Measurements from ENCODE around the gene SF3B2. TPM values are rescaled to one million over a fixed set of nuclear protein-coding genes. Genes with fewer than 3 reads are reported as not detected.

Gene SF3B2
- total RNA-seq, 5 donors from 2014 or later (not counting 1 experiment from before 2014, with no cell fraction given) = 189 to 264 (median 224) TPM

DNA sequence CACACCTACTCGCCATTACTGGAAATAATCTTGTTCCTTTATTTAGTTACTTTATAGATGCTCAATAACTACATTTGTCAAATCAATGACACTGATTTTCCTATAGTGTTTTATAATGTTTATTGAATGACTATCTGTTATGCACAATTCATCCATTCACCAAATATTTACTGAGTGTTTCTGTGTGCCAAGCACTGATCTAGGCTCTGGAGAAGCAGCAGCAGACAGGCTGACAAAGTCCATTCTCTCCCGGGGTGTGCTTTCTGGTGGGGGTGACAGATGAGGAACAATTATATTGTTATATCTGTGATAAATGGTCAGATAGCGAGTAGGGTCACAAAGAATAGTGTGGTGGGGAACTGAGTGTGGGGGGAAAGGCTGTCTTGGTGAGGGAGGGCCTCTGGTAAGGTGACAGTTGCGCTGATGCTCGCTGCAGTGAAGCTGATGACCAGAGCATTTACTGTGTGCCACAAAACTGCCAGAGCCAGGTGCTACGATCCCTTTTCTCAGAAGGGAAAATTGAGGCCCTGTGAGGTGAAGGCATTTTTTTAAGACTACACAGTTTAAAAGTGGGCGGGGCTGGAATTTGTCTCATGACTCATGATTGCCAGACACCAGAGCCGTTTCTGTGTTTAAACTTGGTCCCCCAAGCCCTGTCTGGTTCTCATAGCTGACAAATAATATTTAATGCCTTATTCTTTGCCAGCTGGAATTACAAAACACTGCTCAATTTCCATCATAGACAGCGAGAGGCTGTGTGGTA is 28.1 kb downstream of the SF3B2 start:
- H3K9me3 ChIP-seq = no peaks in the 10 kb centered on the region
- Mint-ChIP-seq H3K4me3 (peak overlapping the region; percentile 83 to 90 (median 85)), H3K9me3 (no peaks in the 10 kb centered on the region), H3K4me1 (peaks cover 93 to 95% (median 94%) of the 10 kb centered on the region in 3 donors), H3K27me3 (no peaks in the 10 kb centered on the region), H3K36me3 (peaks cover 28% of the 10 kb centered on the region), H3K27ac (peak overlapping the region; percentile 95 to 100)
- peaks cover 7 to 16% of the 10 kb centered on the region in 2 donors for H3K36me3 ChIP-seq (ENCODE audit: control insufficient read depth in 2 of 2, extremely low read depth in 1 of 2, insufficient read depth in 1 of 2, low read length in 1 of 2)
- POLR2A ChIA-PET = interaction anchor here (0.6 to 0.8 kb wide), 3 partner anchors 10 to 580 kb away, joined by 3 to 5 read pairs (median 3); no protein-coding TSS in a partner anchor
- no peaks in the 10 kb centered on the region for H3K27me3 ChIP-seq (replicated peaks in 1 of 2; ENCODE audit: control insufficient read depth in 2 of 2, extremely low read depth in 1 of 2, insufficient read depth in 2 of 2, low read length in 1 of 2)
- 19% methylated on average over 5 of the region's 9 CpGs for WGBS (ENCODE audit: insufficient coverage)
- ATAC-seq (replicated peaks in 1 of 4) (peak; percentile 20 to 58 (median 56)), DNase-seq (peak in 31 of 35 experiments; percentile 20 to 79 (median 53))
- peak overlapping the region; percentile 82 for H3K27ac ChIP-seq (ENCODE audit: low read length)
- peaks cover 54 to 70% of the 10 kb centered on the region in 2 experiments for H3K4me1 ChIP-seq (ENCODE audit: control insufficient read depth in 1 of 2, extremely low read depth in 1 of 2, insufficient read depth in 2 of 2, low read length in 2 of 2)
- CTCF ChIA-PET = interaction anchor here (0.6 to 3.0 kb wide), 8 partner anchors 10 to 115 kb away, joined by 3 to 36 read pairs (median 5); partner anchors contain the start of gene PACS1 (in 1 of the 2)
- H3K4me3 ChIP-seq (ENCODE audit: control insufficient read depth in 1 of 2, extremely low read depth in 1 of 2, low read length in 1 of 2) = no peak overlapping the region

DNA sequence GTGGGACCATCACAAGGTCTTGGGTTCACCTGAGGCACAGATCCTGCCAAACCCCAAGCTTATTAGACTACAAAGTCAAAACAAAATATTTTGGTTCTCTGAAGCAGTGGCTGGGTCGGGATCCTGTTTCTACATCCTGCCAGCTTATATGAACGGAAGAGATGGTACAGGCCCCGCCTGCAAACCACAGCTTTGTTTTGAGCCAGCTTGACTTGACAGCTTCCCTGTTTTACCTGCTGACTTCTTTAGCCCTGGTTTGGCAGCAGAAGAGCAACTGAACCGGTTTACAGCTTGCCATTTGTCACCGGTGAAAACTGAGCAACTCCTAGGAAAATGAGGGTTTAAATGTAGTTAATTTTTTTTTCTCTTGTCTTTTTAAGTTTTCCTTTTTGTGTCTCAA is 29.3 kb downstream of the SF3B2 start:
- peak overlapping the region; percentile 82 for H3K27ac ChIP-seq (ENCODE audit: low read length)
- H3K27me3 ChIP-seq (replicated peaks in 1 of 2; ENCODE audit: control insufficient read depth in 2 of 2, extremely low read depth in 1 of 2, insufficient read depth in 2 of 2, low read length in 1 of 2) = no peaks in the 10 kb centered on the region
- Mint-ChIP-seq H3K4me3 (peak overlapping the region; percentile 83 to 90 (median 85)), H3K36me3 (peaks cover 23% of the 10 kb centered on the region), H3K4me1 (peaks cover 90 to 94% (median 92%) of the 10 kb centered on the region in 3 donors), H3K27ac (peak overlapping the region; percentile 95 to 100), H3K27me3 (no peaks in the 10 kb centered on the region), H3K9me3 (no peaks in the 10 kb centered on the region)
- ChIA-PET POLR2A (interaction anchor here (0.5 to 1.3 kb wide), 9 partner anchors 10 to 700 kb away, joined by 3 to 12 read pairs (median 3); no protein-coding TSS in a partner anchor), CTCF (interaction anchor here (0.5 to 3.0 kb wide), 14 partner anchors 8 to 312 kb away, joined by 3 to 36 read pairs (median 5); partner anchors contain the start of gene PACS1 (in 1 of the 2))
- H3K4me1 ChIP-seq (ENCODE audit: control insufficient read depth in 1 of 2, extremely low read depth in 1 of 2, insufficient read depth in 2 of 2, low read length in 2 of 2) = peaks cover 58 to 68% of the 10 kb centered on the region in 2 experiments
- no peaks in the 10 kb centered on the region for H3K9me3 ChIP-seq
- peak; percentile 92 to 98 (median 94) for ATAC-seq (replicated peaks in 1 of 4)
- DNase-seq = peak; percentile 52 to 91 (median 83)
- H3K4me3 ChIP-seq (ENCODE audit: control insufficient read depth in 1 of 2, extremely low read depth in 1 of 2, low read length in 1 of 2) = peak overlapping the region in 1 of 2 donors; percentile 26
- 0% methylated on average over 3 of the region's 5 CpGs for WGBS (ENCODE audit: insufficient coverage)
- H3K36me3 ChIP-seq (ENCODE audit: control insufficient read depth in 2 of 2, extremely low read depth in 1 of 2, insufficient read depth in 1 of 2, low read length in 1 of 2) = peaks cover 2 to 10% of the 10 kb centered on the region in 2 donors

DNA sequence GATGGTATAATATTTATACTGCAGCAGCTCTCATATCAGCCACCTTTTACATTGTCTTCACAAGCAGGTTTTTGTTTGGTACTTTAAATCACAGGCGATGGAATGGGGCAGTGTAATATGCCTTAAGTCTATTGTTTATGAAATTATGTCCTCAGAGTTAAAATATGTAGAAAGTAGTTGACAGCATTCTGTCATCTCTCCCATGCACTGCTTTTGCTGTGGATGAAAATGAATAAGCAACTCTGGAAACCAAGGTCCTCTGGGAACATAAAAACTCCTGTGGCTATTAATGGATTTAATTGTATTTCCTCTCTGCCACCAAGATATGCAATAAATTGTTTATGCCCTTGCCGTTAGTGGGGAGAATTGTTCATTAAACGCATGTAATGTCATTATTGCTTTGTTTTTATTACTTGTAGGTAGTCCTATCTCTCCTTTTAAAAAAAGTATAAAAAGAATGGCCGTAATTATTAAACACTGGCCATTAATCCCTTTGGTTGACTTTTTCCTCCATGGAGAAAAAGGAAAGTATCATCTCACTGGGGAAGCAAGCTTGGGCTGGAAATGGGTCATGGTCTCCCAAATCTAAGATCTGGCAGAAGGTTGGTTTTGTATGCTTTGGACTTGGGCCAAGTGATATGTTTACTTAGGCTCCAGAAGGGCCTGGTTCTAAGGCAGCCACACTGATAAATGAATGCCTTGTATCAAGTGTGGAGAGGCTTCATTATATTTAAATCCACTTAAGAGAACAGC is 31.0 kb downstream of the SF3B2 start:
- DNase-seq (peak in 1 of 35 experiments; percentile 32), ATAC-seq (replicated peaks in 1 of 4) (no peak)
- Mint-ChIP-seq H3K27ac (peak overlapping the region; percentile 95 to 100), H3K4me3 (peak overlapping the region; percentile 2 to 83 (median 25)), H3K36me3 (peaks cover 15% of the 10 kb centered on the region), H3K27me3 (no peaks in the 10 kb centered on the region), H3K4me1 (peaks cover 86 to 92% (median 92%) of the 10 kb centered on the region in 3 donors), H3K9me3 (no peaks in the 10 kb centered on the region)
- H3K4me1 ChIP-seq (ENCODE audit: control insufficient read depth in 1 of 2, extremely low read depth in 1 of 2, insufficient read depth in 2 of 2, low read length in 2 of 2) = peaks cover 60 to 66% of the 10 kb centered on the region in 2 experiments
- H3K27me3 ChIP-seq (replicated peaks in 1 of 2; ENCODE audit: control insufficient read depth in 2 of 2, extremely low read depth in 1 of 2, insufficient read depth in 2 of 2, low read length in 1 of 2) = no peaks in the 10 kb centered on the region
- CTCF ChIA-PET = no interaction called here
- no peak overlapping the region for H3K4me3 ChIP-seq (ENCODE audit: control insufficient read depth in 1 of 2, extremely low read depth in 1 of 2, low read length in 1 of 2)
- H3K9me3 ChIP-seq = no peaks in the 10 kb centered on the region
- WGBS (ENCODE audit: insufficient coverage) = 100% methylated on average over 1 of the region's 4 CpGs
- POLR2A ChIA-PET = interaction anchor here (0.5 to 0.6 kb wide), 2 partner anchors 27 to 36 kb away, joined by 6 to 7 read pairs; no protein-coding TSS in a partner anchor
- H3K36me3 ChIP-seq (ENCODE audit: control insufficient read depth in 2 of 2, extremely low read depth in 1 of 2, insufficient read depth in 1 of 2, low read length in 1 of 2) = peaks cover 0 to 5% of the 10 kb centered on the region in 2 donors
- peak overlapping the region; percentile 82 for H3K27ac ChIP-seq (ENCODE audit: low read length)

DNA sequence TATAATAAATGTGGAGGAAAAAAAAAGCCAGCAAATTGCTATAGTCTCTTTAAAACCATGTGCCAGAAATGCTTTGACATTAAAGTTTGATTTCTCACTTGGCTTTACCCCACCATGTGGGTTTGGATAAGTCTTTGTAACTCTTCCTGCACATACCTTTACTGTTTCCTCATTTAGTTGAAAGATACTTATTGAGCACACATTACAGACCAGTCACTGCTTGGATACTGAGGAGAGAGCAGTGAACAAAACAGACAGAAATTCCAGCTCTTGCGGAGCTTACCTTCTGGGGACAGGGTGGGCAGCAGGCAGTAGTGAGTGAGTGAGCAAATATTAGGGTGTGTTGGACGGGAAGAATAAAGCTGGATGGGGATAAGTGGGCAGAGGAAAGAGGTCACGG is 31.6 kb downstream of the SF3B2 start:
- Histone ChIP-seq H3K9me3 (no peaks in the 10 kb centered on the region), H3K36me3 (ENCODE audit: control insufficient read depth in 2 of 2, extremely low read depth in 1 of 2, insufficient read depth in 1 of 2, low read length in 1 of 2) (peaks cover 0 to 5% of the 10 kb centered on the region in 2 donors), H3K4me1 (ENCODE audit: control insufficient read depth in 1 of 2, extremely low read depth in 1 of 2, insufficient read depth in 2 of 2, low read length in 2 of 2) (peaks cover 63 to 64% of the 10 kb centered on the region in 2 experiments), H3K27me3 (replicated peaks in 1 of 2; ENCODE audit: control insufficient read depth in 2 of 2, extremely low read depth in 1 of 2, insufficient read depth in 2 of 2, low read length in 1 of 2) (no peaks in the 10 kb centered on the region), H3K4me3 (ENCODE audit: control insufficient read depth in 1 of 2, extremely low read depth in 1 of 2, low read length in 1 of 2) (no peak overlapping the region), H3K27ac (ENCODE audit: low read length) (peak overlapping the region; percentile 82)
- CTCF ChIA-PET = no interaction called here
- peak overlapping the region in 2 of 3 donors; percentile 1 to 83 for H3K4me3 Mint-ChIP-seq
- no peak for ATAC-seq (replicated peaks in 1 of 4)
- DNase-seq = no peak
- WGBS (ENCODE audit: insufficient coverage) = 97% methylated on average over 3 of the region's 3 CpGs
- peak overlapping the region; percentile 95 to 100 for H3K27ac Mint-ChIP-seq
- POLR2A ChIA-PET = no interaction called here
- H3K36me3 Mint-ChIP-seq = peaks cover 9% of the 10 kb centered on the region
- H3K27me3 Mint-ChIP-seq = no peaks in the 10 kb centered on the region
- no peaks in the 10 kb centered on the region for H3K9me3 Mint-ChIP-seq
- H3K4me1 Mint-ChIP-seq = peaks cover 86 to 92% (median 91%) of the 10 kb centered on the region in 3 donors

DNA sequence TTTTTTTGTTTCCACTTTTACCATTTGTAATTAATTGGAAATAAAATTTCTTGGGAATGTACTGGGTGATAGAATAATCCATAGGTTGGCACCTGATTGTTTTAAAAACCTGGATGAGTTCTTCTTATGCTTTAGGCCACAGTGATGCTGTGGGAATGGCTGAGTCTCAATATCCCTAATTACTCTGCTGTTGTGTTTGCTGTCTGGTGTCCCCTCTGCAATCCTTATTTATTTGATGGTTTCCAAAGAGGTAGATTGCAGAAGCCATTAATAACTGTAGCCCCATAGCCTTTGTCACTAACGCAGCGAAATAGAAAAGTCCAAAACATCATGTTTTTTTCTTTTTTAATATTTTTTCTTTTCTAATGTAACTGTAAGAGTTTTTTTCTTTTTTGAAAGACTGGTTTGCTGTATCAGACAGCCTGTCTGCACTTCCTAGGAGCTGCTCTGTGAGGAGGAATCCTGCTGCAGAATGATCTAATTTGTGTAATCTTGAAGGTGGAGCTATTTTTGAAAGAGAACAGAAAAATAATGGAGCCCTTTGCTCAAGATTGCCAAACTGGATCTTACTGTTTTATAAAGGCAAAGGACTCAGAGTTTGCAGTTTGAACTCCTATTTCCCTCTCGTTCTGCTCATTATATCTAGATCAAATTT is 32.8 kb downstream of the SF3B2 start:
- H3K27ac Mint-ChIP-seq = peak overlapping the region; percentile 95 to 100

More for the DNA sequence above, 32.8 kb downstream of the SF3B2 start:
- Histone ChIP-seq H3K9me3 (no peaks in the 10 kb centered on the region), H3K36me3 (ENCODE audit: control insufficient read depth in 2 of 2, extremely low read depth in 1 of 2, insufficient read depth in 1 of 2, low read length in 1 of 2) (peaks cover 5 to 7% of the 10 kb centered on the region in 2 donors), H3K4me1 (ENCODE audit: control insufficient read depth in 1 of 2, extremely low read depth in 1 of 2, insufficient read depth in 2 of 2, low read length in 2 of 2) (peaks cover 54 to 57% of the 10 kb centered on the region in 2 experiments), H3K27me3 (replicated peaks in 1 of 2; ENCODE audit: control insufficient read depth in 2 of 2, extremely low read depth in 1 of 2, insufficient read depth in 2 of 2, low read length in 1 of 2) (no peaks in the 10 kb centered on the region), H3K27ac (ENCODE audit: low read length) (peak overlapping the region; percentile 82), H3K4me3 (ENCODE audit: control insufficient read depth in 1 of 2, extremely low read depth in 1 of 2, low read length in 1 of 2) (no peak overlapping the region)
- Mint-ChIP-seq H3K4me3 (peak overlapping the region in 2 of 3 donors; percentile 1 to 83), H3K27me3 (no peaks in the 10 kb centered on the region), H3K9me3 (no peaks in the 10 kb centered on the region), H3K4me1 (peaks cover 83 to 91% (median 90%) of the 10 kb centered on the region in 3 donors), H3K36me3 (peaks cover 11% of the 10 kb centered on the region)
- ChIA-PET POLR2A (interaction anchor here in 1 of 2 donors (0.6 kb wide), 1 partner anchor 1113 kb away, joined by 3 read pairs; the partner anchor contains the start of gene MAJIN), CTCF (no interaction called here)
- ATAC-seq (replicated peaks in 1 of 4) = no peak
- no CpG with 5 or more reads among the region's 3 CpGs for WGBS (ENCODE audit: insufficient coverage)
- DNase-seq = no peak

All from T-cell (primary cell).